ENCODE results near the gene TMEM236.

Gene TMEM236

DNA sequence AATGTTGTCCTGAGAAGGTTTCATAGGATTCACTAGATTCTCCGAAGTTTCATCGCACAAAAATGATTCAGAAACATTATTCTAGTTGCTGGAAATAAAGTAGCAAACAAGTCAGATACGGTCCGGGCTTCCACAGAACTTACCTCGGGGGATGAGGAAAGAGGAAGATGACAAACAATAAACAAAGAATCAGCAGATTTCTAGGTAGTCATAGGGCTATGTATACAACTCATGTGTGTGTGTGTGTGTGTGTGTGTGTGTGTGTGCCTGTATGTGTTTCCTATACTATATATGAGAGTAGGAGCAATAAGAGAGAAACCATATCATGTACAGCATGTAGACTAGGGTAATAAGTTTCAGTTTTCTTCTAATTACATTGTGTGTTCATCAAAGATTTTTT is 16.5 kb downstream of the TMEM236 start:
- H3F3A ChIP-seq (ENCODE audit: low read depth) = no peaks in the 10 kb centered on the region

GRCh38 chr10:17768957-17769356 is 17.0 kb downstream of the TMEM236 start:
- Histone ChIP-seq H3K79me2 (ENCODE audit: insufficient read depth, low read length) (no peaks in the 10 kb centered on the region), H3K9ac (ENCODE audit: low read depth, low read length, poor library complexity, severe bottlenecking) (no peak overlapping the region), H3K27me3 (ENCODE audit: insufficient read depth, low read length, poor library complexity, severe bottlenecking) (no peaks in the 10 kb centered on the region), H3F3A (ENCODE audit: low read depth) (no peaks in the 10 kb centered on the region), H3K4me1 (ENCODE audit: insufficient read depth, low read length, poor library complexity, severe bottlenecking) (peaks cover 4% of the 10 kb centered on the region), H2AFZ (ENCODE audit: low read length) (peak overlapping the region; percentile 7; the same call in 1 of the 2 replicates), H4K20me1 (ENCODE audit: insufficient read depth, low read length, poor library complexity, severe bottlenecking) (no peaks in the 10 kb centered on the region), H3K9me3 (ENCODE audit: insufficient read depth, low read depth, low read length) (0 out of 2 replicates have a peak, but pooled peaks cover 3% of the 10 kb centered on the region), H3K9me2 (replicated peaks; ENCODE audit: low read depth, low read length) (no peaks in the 10 kb centered on the region), H3K36me3 (ENCODE audit: insufficient read depth, low read length) (no peaks in the 10 kb centered on the region), H3K4me3 (ENCODE audit: low read length, poor library complexity, severe bottlenecking) (no peak overlapping the region), H3K4me2 (ENCODE audit: low read depth, low read length, poor library complexity, severe bottlenecking) (no peak overlapping the region)
- TF ChIP-seq EZH2phosphoT487 (IDR thresholded peaks at IDR 0.05; ENCODE audit: borderline replicate concordance) (no peak), CTCF (conservative IDR thresholded peaks at IDR 0.05; ENCODE audit: low read length) (no peak)

More for the DNA sequence above, 16.5 kb downstream of the TMEM236 start:
- H3K9me2 ChIP-seq (replicated peaks; ENCODE audit: low read depth, low read length) = no peaks in the 10 kb centered on the region
- H3K27me3 ChIP-seq (ENCODE audit: insufficient read depth, low read length, poor library complexity, severe bottlenecking) = no peaks in the 10 kb centered on the region
- no peak overlapping the region for H3K4me2 ChIP-seq (ENCODE audit: low read depth, low read length, poor library complexity, severe bottlenecking)
- 0 out of 2 replicates have a peak, but pooled peaks cover 3% of the 10 kb centered on the region for H3K9me3 ChIP-seq (ENCODE audit: insufficient read depth, low read depth, low read length)
- no peak for TF ChIP-seq EZH2phosphoT487 (IDR thresholded peaks at IDR 0.05; ENCODE audit: borderline replicate concordance)
- no peak for TF ChIP-seq CTCF (conservative IDR thresholded peaks at IDR 0.05; ENCODE audit: low read length)
- H3K4me1 ChIP-seq (ENCODE audit: insufficient read depth, low read length, poor library complexity, severe bottlenecking) = peaks cover 4% of the 10 kb centered on the region
- no peaks in the 10 kb centered on the region for H3K79me2 ChIP-seq (ENCODE audit: insufficient read depth, low read length)
- H3K4me3 ChIP-seq (ENCODE audit: low read length, poor library complexity, severe bottlenecking) = no peak overlapping the region
- H3K9ac ChIP-seq (ENCODE audit: low read depth, low read length, poor library complexity, severe bottlenecking) = no peak overlapping the region
- H4K20me1 ChIP-seq (ENCODE audit: insufficient read depth, low read length, poor library complexity, severe bottlenecking) = no peaks in the 10 kb centered on the region
- H3K36me3 ChIP-seq (ENCODE audit: insufficient read depth, low read length) = no peaks in the 10 kb centered on the region
- H2AFZ ChIP-seq (ENCODE audit: low read length) = no peak overlapping the region

DNA sequence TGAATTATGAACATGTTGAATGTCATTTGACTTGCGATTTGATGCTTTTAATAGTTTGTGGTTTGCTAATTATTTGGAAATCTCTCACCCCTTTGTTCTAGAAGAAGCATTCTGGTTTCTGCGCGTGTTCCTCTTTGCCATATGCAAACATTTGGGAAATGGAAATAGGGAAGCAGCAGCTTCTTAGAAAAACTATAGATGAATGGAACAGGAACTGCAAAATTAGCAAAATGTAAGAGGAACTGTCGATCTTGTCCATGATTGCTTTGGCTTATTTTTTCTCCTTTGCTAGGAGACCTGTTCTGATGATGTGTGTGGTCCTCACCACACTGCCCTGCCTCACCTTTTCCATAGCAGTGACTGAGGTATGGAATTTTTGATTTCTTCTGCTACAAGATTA is 19.0 kb downstream of the TMEM236 start:
- TF ChIP-seq EZH2phosphoT487 (IDR thresholded peaks at IDR 0.05; ENCODE audit: borderline replicate concordance) (no peak), CTCF (conservative IDR thresholded peaks at IDR 0.05; ENCODE audit: low read length) (no peak)
- Histone ChIP-seq H3K36me3 (ENCODE audit: insufficient read depth, low read length) (no peaks in the 10 kb centered on the region), H3K9me2 (replicated peaks; ENCODE audit: low read depth, low read length) (no peaks in the 10 kb centered on the region), H3K4me1 (ENCODE audit: insufficient read depth, low read length, poor library complexity, severe bottlenecking) (peaks cover 4% of the 10 kb centered on the region), H3K79me2 (ENCODE audit: insufficient read depth, low read length) (no peaks in the 10 kb centered on the region), H3F3A (ENCODE audit: low read depth) (no peaks in the 10 kb centered on the region), H3K4me2 (ENCODE audit: low read depth, low read length, poor library complexity, severe bottlenecking) (no peak overlapping the region), H3K4me3 (ENCODE audit: low read length, poor library complexity, severe bottlenecking) (no peak overlapping the region), H4K20me1 (ENCODE audit: insufficient read depth, low read length, poor library complexity, severe bottlenecking) (no peaks in the 10 kb centered on the region), H3K27me3 (ENCODE audit: insufficient read depth, low read length, poor library complexity, severe bottlenecking) (no peaks in the 10 kb centered on the region), H3K9me3 (ENCODE audit: insufficient read depth, low read depth, low read length) (0 out of 2 replicates have a peak, but pooled peaks cover 3% of the 10 kb centered on the region), H3K9ac (ENCODE audit: low read depth, low read length, poor library complexity, severe bottlenecking) (no peak overlapping the region), H2AFZ (ENCODE audit: low read length) (no peak overlapping the region)

Data from Loucy (cell line).